ENCODE results near the gene AMZ1. TPM values are rescaled to one million over a fixed set of nuclear protein-coding genes. Genes with fewer than 3 reads are reported as not detected.

AMZ1 gene
- total RNA-seq, 3 donors from 2014 or later (not counting 1 experiment from before 2014, with no cell fraction given): 0.07 to 1.2 (median 0.27) TPM

- ATAC-seq: no peak
- no peaks in the 10 kb centered on the region for H3K27me3 Mint-ChIP-seq (ENCODE audit: low read depth in 2 of 2)
- H3K27ac ChIP-seq (ENCODE audit: low read length): peak overlapping the region; percentile 42
Observed at GRCh38 chr7:2641406-2642393, 46.3 kb upstream of the AMZ1 start.

GRCh38 chr7:2643386-2644219, 44.4 kb upstream of the AMZ1 start:
- WGBS (ENCODE audit: insufficient coverage): 93% methylated on average over 29 of the region's 29 CpGs
- Mint-ChIP-seq H3K4me1 (peaks cover 15 to 32% of the 10 kb centered on the region in 2 donors), H3K27me3 (ENCODE audit: low read depth in 2 of 2) (no peaks in the 10 kb centered on the region), H3K36me3 (no peaks in the 10 kb centered on the region), H3K4me3 (peak overlapping the region; percentile 50), H3K9me3 (no peaks in the 10 kb centered on the region), H3K27ac (peak overlapping the region in 1 of 2 donors; percentile 88)
- no peak for TF ChIP-seq CTCF (IDR thresholded peaks at IDR 0.05)
- no peak overlapping the region for H3K4me3 ChIP-seq (ENCODE audit: low read length)
- H3K27me3 ChIP-seq (ENCODE audit: control insufficient read depth, insufficient read depth, low read length): no peaks in the 10 kb centered on the region
- intact Hi-C loops (cut with micrococcal nuclease): no loop called here
- no peak for ATAC-seq
- no peak for DNase-seq
- peaks cover 49% of the 10 kb centered on the region for H3K4me1 ChIP-seq (ENCODE audit: control insufficient read depth, insufficient read depth, low read length)
- H3K36me3 ChIP-seq (ENCODE audit: control insufficient read depth, insufficient read depth, low read length): peaks cover 2% of the 10 kb centered on the region
- no peaks in the 10 kb centered on the region for H3K9me3 ChIP-seq (ENCODE audit: control insufficient read depth, insufficient read depth, low read length)
- no peak overlapping the region for H3K27ac ChIP-seq (ENCODE audit: low read length)

More at GRCh38 chr7:2641406-2642393, 46.3 kb upstream of the AMZ1 start:
- WGBS (ENCODE audit: insufficient coverage): 73% methylated on average over 39 of the region's 39 CpGs
- H3K9me3 Mint-ChIP-seq: no peaks in the 10 kb centered on the region
- intact Hi-C loops (cut with micrococcal nuclease): no loop called here
- no peak overlapping the region for H3K27ac Mint-ChIP-seq
- Histone ChIP-seq H3K4me1 (ENCODE audit: control insufficient read depth, insufficient read depth, low read length) (peaks cover 68% of the 10 kb centered on the region), H3K27me3 (ENCODE audit: control insufficient read depth, insufficient read depth, low read length) (no peaks in the 10 kb centered on the region), H3K4me3 (ENCODE audit: low read length) (no peak overlapping the region), H3K36me3 (ENCODE audit: control insufficient read depth, insufficient read depth, low read length) (no peaks in the 10 kb centered on the region), H3K9me3 (ENCODE audit: control insufficient read depth, insufficient read depth, low read length) (no peaks in the 10 kb centered on the region)
- DNase-seq: no peak
- H3K4me1 Mint-ChIP-seq: peaks cover 15 to 28% of the 10 kb centered on the region in 2 donors
- TF ChIP-seq CTCF (IDR thresholded peaks at IDR 0.05): no peak
- no peak overlapping the region for H3K4me3 Mint-ChIP-seq
- no peaks in the 10 kb centered on the region for H3K36me3 Mint-ChIP-seq

GRCh38 chr7:2644220-2644561, 43.8 kb upstream of the AMZ1 start:
- peak overlapping the region; percentile 6 for H3K27ac ChIP-seq (ENCODE audit: low read length)
- peak overlapping the region; percentile 63 for H3K4me3 Mint-ChIP-seq

More at GRCh38 chr7:2644220-2644561, 43.8 kb upstream of the AMZ1 start:
- no peaks in the 10 kb centered on the region for H3K36me3 Mint-ChIP-seq
- H3K4me1 ChIP-seq (ENCODE audit: control insufficient read depth, insufficient read depth, low read length): peaks cover 49% of the 10 kb centered on the region
- H3K4me1 Mint-ChIP-seq: peaks cover 15 to 33% of the 10 kb centered on the region in 2 donors
- no peak for TF ChIP-seq CTCF (IDR thresholded peaks at IDR 0.05)
- no peak for ATAC-seq
- 91% methylated on average over 6 of the region's 6 CpGs for WGBS (ENCODE audit: insufficient coverage)
- peak overlapping the region in 1 of 2 donors; percentile 88 for H3K27ac Mint-ChIP-seq
- H3K9me3 Mint-ChIP-seq: no peaks in the 10 kb centered on the region
- H3K4me3 ChIP-seq (ENCODE audit: low read length): no peak overlapping the region
- no peaks in the 10 kb centered on the region for H3K27me3 Mint-ChIP-seq (ENCODE audit: low read depth in 2 of 2)
- no peaks in the 10 kb centered on the region for H3K9me3 ChIP-seq (ENCODE audit: control insufficient read depth, insufficient read depth, low read length)
- no peak for DNase-seq
- H3K36me3 ChIP-seq (ENCODE audit: control insufficient read depth, insufficient read depth, low read length): peaks cover 2% of the 10 kb centered on the region
- no peaks in the 10 kb centered on the region for H3K27me3 ChIP-seq (ENCODE audit: control insufficient read depth, insufficient read depth, low read length)
- intact Hi-C loops (cut with micrococcal nuclease): no loop called here
